OCI-LY3 (cell line): Measurements from ENCODE around the gene TANK.

Experiments
- EZH2phosphoT487 ChIP-seq: fragments of 200-600 bp; shearing (Covaris generic); IDR thresholded peaks from 2 replicates; pipeline ENCODE4 v1.6.1; 2018; ENCODE audit warnings: antibody characterized with exemption, mixed run types, low read depth
- TF ChIP-seq, protein P1 (sequence below): fragments of 200-600, 300-600 bp; sonication (generic); IDR thresholded peaks from 2 replicates; pipeline ENCODE4 v1.5.1; 2014; ENCODE audit warnings: antibody characterized with exemption, low read length, low read depth

DNA sequence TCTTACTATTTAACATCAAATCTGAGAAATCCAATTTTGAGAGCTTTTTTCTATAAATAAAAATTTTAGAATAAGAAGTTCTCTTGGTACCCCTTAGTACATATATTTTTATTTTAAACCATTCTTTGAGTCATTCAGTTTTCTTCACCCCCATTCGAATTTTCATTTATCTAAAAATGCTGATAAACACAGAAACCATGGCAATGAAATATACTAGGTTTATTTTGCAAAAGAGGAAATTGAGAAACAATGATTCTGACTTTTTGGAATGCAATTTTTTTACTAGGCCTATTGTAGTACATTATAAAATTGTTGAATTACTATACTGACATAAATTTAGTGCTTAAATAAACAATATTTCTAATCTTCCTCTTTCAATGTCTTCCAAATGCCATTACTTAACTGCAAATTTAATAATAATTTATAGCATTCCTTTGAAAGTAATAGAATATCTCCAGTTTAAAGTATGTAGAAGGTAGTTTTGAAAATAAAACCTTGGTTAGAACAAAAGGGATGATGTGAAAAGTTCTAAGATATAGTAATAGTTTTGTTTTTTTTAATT lies 46.3 kb downstream of the TANK start:
- TF ChIP-seq, protein P1, sequence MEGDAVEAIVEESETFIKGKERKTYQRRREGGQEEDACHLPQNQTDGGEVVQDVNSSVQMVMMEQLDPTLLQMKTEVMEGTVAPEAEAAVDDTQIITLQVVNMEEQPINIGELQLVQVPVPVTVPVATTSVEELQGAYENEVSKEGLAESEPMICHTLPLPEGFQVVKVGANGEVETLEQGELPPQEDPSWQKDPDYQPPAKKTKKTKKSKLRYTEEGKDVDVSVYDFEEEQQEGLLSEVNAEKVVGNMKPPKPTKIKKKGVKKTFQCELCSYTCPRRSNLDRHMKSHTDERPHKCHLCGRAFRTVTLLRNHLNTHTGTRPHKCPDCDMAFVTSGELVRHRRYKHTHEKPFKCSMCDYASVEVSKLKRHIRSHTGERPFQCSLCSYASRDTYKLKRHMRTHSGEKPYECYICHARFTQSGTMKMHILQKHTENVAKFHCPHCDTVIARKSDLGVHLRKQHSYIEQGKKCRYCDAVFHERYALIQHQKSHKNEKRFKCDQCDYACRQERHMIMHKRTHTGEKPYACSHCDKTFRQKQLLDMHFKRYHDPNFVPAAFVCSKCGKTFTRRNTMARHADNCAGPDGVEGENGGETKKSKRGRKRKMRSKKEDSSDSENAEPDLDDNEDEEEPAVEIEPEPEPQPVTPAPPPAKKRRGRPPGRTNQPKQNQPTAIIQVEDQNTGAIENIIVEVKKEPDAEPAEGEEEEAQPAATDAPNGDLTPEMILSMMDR: no peak
- TF ChIP-seq EZH2phosphoT487: no peak
